GM12878 (cell line): ENCODE measurements around the gene NFIL3.

ENCODE experiments used
- CHD2 ChIP-seq: IDR thresholded peaks from 2 replicates; pipeline ENCODE4 v1.6.1; 2011; ENCODE audit warnings: low read depth, low read length, improper control_type of control experiment, borderline replicate concordance
- POLR2AphosphoS5 ChIP-seq: IDR thresholded peaks from 2 replicates; pipeline ENCODE4 v1.6.1; 2011; ENCODE audit warnings: mild to moderate bottlenecking, low read length, inconsistent platforms
- RCOR1 ChIP-seq: conservative IDR thresholded peaks from 2 replicates; pipeline ENCODE4 v1.6.1; 2012; ENCODE audit warnings: low read depth, low read length, improper control_type of control experiment
- TF ChIP-seq, protein P1 (sequence below), 3 experiments: IDR thresholded peaks in 2 of 3; conservative IDR thresholded peaks in 1 of 3; 2 replicates each; pipeline ENCODE4 v1.5.1; 2011; ENCODE audit warnings: low read depth in 3 of 3, low read length in 3 of 3, mild to moderate bottlenecking in 3 of 3, control low read depth in 2 of 3, moderate library complexity in 2 of 3, inconsistent platforms in 1 of 3, mixed read lengths in 1 of 3; ENCODE audit not compliant: control insufficient read depth in 2 of 3, insufficient read depth in 1 of 3; ENCODE audit errors: extremely low read depth in 1 of 3
- TF ChIP-seq, protein P2 (sequence below): IDR thresholded peaks from 2 replicates; pipeline ENCODE4 v1.6.1; 2011; ENCODE audit warnings: mild to moderate bottlenecking, low read depth, low read length, moderate library complexity; ENCODE audit not compliant: insufficient replicate concordance

- TF ChIP-seq POLR2AphosphoS5 = no peak
- TF ChIP-seq, protein P1, sequence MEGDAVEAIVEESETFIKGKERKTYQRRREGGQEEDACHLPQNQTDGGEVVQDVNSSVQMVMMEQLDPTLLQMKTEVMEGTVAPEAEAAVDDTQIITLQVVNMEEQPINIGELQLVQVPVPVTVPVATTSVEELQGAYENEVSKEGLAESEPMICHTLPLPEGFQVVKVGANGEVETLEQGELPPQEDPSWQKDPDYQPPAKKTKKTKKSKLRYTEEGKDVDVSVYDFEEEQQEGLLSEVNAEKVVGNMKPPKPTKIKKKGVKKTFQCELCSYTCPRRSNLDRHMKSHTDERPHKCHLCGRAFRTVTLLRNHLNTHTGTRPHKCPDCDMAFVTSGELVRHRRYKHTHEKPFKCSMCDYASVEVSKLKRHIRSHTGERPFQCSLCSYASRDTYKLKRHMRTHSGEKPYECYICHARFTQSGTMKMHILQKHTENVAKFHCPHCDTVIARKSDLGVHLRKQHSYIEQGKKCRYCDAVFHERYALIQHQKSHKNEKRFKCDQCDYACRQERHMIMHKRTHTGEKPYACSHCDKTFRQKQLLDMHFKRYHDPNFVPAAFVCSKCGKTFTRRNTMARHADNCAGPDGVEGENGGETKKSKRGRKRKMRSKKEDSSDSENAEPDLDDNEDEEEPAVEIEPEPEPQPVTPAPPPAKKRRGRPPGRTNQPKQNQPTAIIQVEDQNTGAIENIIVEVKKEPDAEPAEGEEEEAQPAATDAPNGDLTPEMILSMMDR (IDR thresholded peaks at IDR 0.05 in 2 of 3, conservative IDR thresholded peaks at IDR 0.05 in 1 of 3; ENCODE audit: control insufficient read depth in 2 of 3, extremely low read depth in 1 of 3, insufficient read depth in 1 of 3, low read depth in 3 of 3, low read length in 3 of 3) = no peak
- TF ChIP-seq, protein P2, sequence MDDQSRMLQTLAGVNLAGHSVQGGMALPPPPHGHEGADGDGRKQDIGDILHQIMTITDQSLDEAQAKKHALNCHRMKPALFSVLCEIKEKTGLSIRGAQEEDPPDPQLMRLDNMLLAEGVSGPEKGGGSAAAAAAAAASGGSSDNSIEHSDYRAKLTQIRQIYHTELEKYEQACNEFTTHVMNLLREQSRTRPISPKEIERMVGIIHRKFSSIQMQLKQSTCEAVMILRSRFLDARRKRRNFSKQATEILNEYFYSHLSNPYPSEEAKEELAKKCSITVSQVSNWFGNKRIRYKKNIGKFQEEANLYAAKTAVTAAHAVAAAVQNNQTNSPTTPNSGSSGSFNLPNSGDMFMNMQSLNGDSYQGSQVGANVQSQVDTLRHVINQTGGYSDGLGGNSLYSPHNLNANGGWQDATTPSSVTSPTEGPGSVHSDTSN = no peak
- no peak for TF ChIP-seq CHD2
- no peak for TF ChIP-seq RCOR1
Measured at GRCh38 chr9:91391818-91392217, 31.8 kb downstream of the NFIL3 start.
